Activated naive CD8-positive, alpha-beta T cell treated with anti-CD3 and anti-CD28 coated beads, Interleukin-2, amount 50 U/mL, for 24 hours (primary cell): ENCODE data around the gene RASD2.

ENCODE experiments used
- ATAC-seq: fragments of 150-1000 bp; cut with Tn5 transposase; one replicate; pipeline ENCODE4 v1.10.0; 2021
- DNase-seq: peaks from one replicate; pipeline ENCODE4 v3.0.0; 2021
- H3K27ac Mint-ChIP-seq: one replicate; pipeline ENCODE4 v1.8.0; 2021; ENCODE audit warnings: mild to moderate bottlenecking, mixed read lengths
- H3K27me3 Mint-ChIP-seq: one replicate; pipeline ENCODE4 v1.8.0; 2021; ENCODE audit warnings: mixed read lengths
- H3K36me3 Mint-ChIP-seq: one replicate; pipeline ENCODE4 v1.8.0; 2021; ENCODE audit warnings: low read depth, mixed read lengths
- H3K4me1 Mint-ChIP-seq: one replicate; pipeline ENCODE4 v1.8.0; 2021; ENCODE audit warnings: mixed read lengths
- H3K4me3 Mint-ChIP-seq: one replicate; pipeline ENCODE4 v1.8.0; 2021; ENCODE audit warnings: mild to moderate bottlenecking, moderate library complexity, mixed read lengths
- H3K9me3 Mint-ChIP-seq: one replicate; pipeline ENCODE4 v1.8.0; 2021; ENCODE audit warnings: mixed read lengths

RASD2 gene

GRCh38 chr22:35543702-35544101 lies 3.1 kb downstream of the RASD2 start:
- no peak for DNase-seq
- Mint-ChIP-seq H3K4me3 (no peak overlapping the region), H3K27me3 (peaks cover 31% of the 10 kb centered on the region), H3K36me3 (no peaks in the 10 kb centered on the region), H3K27ac (no peak overlapping the region), H3K9me3 (no peaks in the 10 kb centered on the region), H3K4me1 (peaks cover 11% of the 10 kb centered on the region)
- ATAC-seq: no peak

- peaks cover 29% of the 10 kb centered on the region for H3K27me3 Mint-ChIP-seq
- H3K27ac Mint-ChIP-seq: no peak overlapping the region
- no peak overlapping the region for H3K4me3 Mint-ChIP-seq
- peaks cover 11% of the 10 kb centered on the region for H3K4me1 Mint-ChIP-seq
- DNase-seq (no peak), ATAC-seq (no peak)
- no peaks in the 10 kb centered on the region for H3K36me3 Mint-ChIP-seq
- no peaks in the 10 kb centered on the region for H3K9me3 Mint-ChIP-seq
These were observed 3.6 kb downstream of the RASD2 start for GRCh38 chr22:35544189-35544588.

- no peaks in the 10 kb centered on the region for H3K9me3 Mint-ChIP-seq
- no peak overlapping the region for H3K27ac Mint-ChIP-seq
- peaks cover 8% of the 10 kb centered on the region for H3K4me1 Mint-ChIP-seq
- H3K27me3 Mint-ChIP-seq: peaks cover 30% of the 10 kb centered on the region
- no peaks in the 10 kb centered on the region for H3K36me3 Mint-ChIP-seq
- H3K4me3 Mint-ChIP-seq: no peak overlapping the region
- ATAC-seq (no peak), DNase-seq (no peak)
These were observed 4.2 kb downstream of the RASD2 start for GRCh38 chr22:35544827-35545226.

GRCh38 chr22:35546886-35547285 lies 6.3 kb downstream of the RASD2 start:
- Mint-ChIP-seq H3K27ac (no peak overlapping the region), H3K9me3 (no peaks in the 10 kb centered on the region), H3K36me3 (no peaks in the 10 kb centered on the region), H3K27me3 (peaks cover 24% of the 10 kb centered on the region), H3K4me1 (peaks cover 3% of the 10 kb centered on the region), H3K4me3 (no peak overlapping the region)
- ATAC-seq: no peak
- no peak for DNase-seq

- Mint-ChIP-seq H3K9me3 (no peaks in the 10 kb centered on the region), H3K27me3 (peaks cover 14% of the 10 kb centered on the region), H3K4me1 (peaks cover 10% of the 10 kb centered on the region), H3K36me3 (no peaks in the 10 kb centered on the region), H3K27ac (no peak overlapping the region), H3K4me3 (no peak overlapping the region)
- ATAC-seq (no peak), DNase-seq (no peak)
These were observed 7.5 kb downstream of the RASD2 start for GRCh38 chr22:35547987-35548721.

- no peak for ATAC-seq
- Mint-ChIP-seq H3K27me3 (peaks cover 9% of the 10 kb centered on the region), H3K36me3 (no peaks in the 10 kb centered on the region), H3K4me1 (peaks cover 12% of the 10 kb centered on the region), H3K27ac (no peak overlapping the region), H3K4me3 (no peak overlapping the region), H3K9me3 (no peaks in the 10 kb centered on the region)
- no peak for DNase-seq
These were observed 8.1 kb downstream of the RASD2 start for GRCh38 chr22:35548722-35549112.

- ATAC-seq: no peak
- Mint-ChIP-seq H3K4me1 (peaks cover 12% of the 10 kb centered on the region), H3K4me3 (no peak overlapping the region), H3K27ac (no peak overlapping the region), H3K9me3 (no peaks in the 10 kb centered on the region), H3K36me3 (no peaks in the 10 kb centered on the region), H3K27me3 (peaks cover 5% of the 10 kb centered on the region)
- DNase-seq: no peak
These were observed 8.7 kb downstream of the RASD2 start for GRCh38 chr22:35549328-35549727.

GRCh38 chr22:35551549-35552177 lies 11.0 kb downstream of the RASD2 start:
- ATAC-seq: no peak
- H3K4me1 Mint-ChIP-seq: peaks cover 12% of the 10 kb centered on the region
- no peaks in the 10 kb centered on the region for H3K9me3 Mint-ChIP-seq
- no peak overlapping the region for H3K27ac Mint-ChIP-seq
- H3K27me3 Mint-ChIP-seq: peaks cover 6% of the 10 kb centered on the region
- no peaks in the 10 kb centered on the region for H3K36me3 Mint-ChIP-seq
- no peak for DNase-seq
- no peak overlapping the region for H3K4me3 Mint-ChIP-seq

GRCh38 chr22:35552196-35552842 lies 11.7 kb downstream of the RASD2 start:
- H3K4me3 Mint-ChIP-seq: no peak overlapping the region
- peaks cover 12% of the 10 kb centered on the region for H3K4me1 Mint-ChIP-seq
- DNase-seq (peak; percentile 79), ATAC-seq (peak; percentile 84)
- no peaks in the 10 kb centered on the region for H3K36me3 Mint-ChIP-seq
- H3K27me3 Mint-ChIP-seq: peaks cover 6% of the 10 kb centered on the region
- H3K9me3 Mint-ChIP-seq: no peaks in the 10 kb centered on the region
- no peak overlapping the region for H3K27ac Mint-ChIP-seq

- H3K27me3 Mint-ChIP-seq: peaks cover 6% of the 10 kb centered on the region
- H3K4me1 Mint-ChIP-seq: peaks cover 12% of the 10 kb centered on the region
- no peak overlapping the region for H3K27ac Mint-ChIP-seq
- ATAC-seq: no peak
- no peaks in the 10 kb centered on the region for H3K9me3 Mint-ChIP-seq
- H3K36me3 Mint-ChIP-seq: no peaks in the 10 kb centered on the region
- DNase-seq: no peak
- H3K4me3 Mint-ChIP-seq: no peak overlapping the region
These were observed 12.2 kb downstream of the RASD2 start for GRCh38 chr22:35552846-35553245.

- H3K9me3 Mint-ChIP-seq: no peaks in the 10 kb centered on the region
- ATAC-seq (no peak), DNase-seq (no peak)
- H3K4me1 Mint-ChIP-seq: peaks cover 12% of the 10 kb centered on the region
- no peaks in the 10 kb centered on the region for H3K36me3 Mint-ChIP-seq
- H3K4me3 Mint-ChIP-seq: no peak overlapping the region
- no peak overlapping the region for H3K27ac Mint-ChIP-seq
- peaks cover 6% of the 10 kb centered on the region for H3K27me3 Mint-ChIP-seq
These were observed 12.7 kb downstream of the RASD2 start for GRCh38 chr22:35553341-35553740.

- Mint-ChIP-seq H3K27ac (no peak overlapping the region), H3K36me3 (no peaks in the 10 kb centered on the region), H3K4me1 (peaks cover 12% of the 10 kb centered on the region), H3K9me3 (no peaks in the 10 kb centered on the region), H3K4me3 (no peak overlapping the region), H3K27me3 (peaks cover 6% of the 10 kb centered on the region)
- DNase-seq (no peak), ATAC-seq (no peak)
These were observed 13.7 kb downstream of the RASD2 start for GRCh38 chr22:35554297-35554845.

GRCh38 chr22:35555483-35555890 lies 14.9 kb downstream of the RASD2 start:
- H3K27me3 Mint-ChIP-seq: peaks cover 10% of the 10 kb centered on the region
- no peaks in the 10 kb centered on the region for H3K36me3 Mint-ChIP-seq
- H3K27ac Mint-ChIP-seq: no peak overlapping the region
- DNase-seq (no peak), ATAC-seq (no peak)
- no peak overlapping the region for H3K4me3 Mint-ChIP-seq
- H3K9me3 Mint-ChIP-seq: no peaks in the 10 kb centered on the region
- H3K4me1 Mint-ChIP-seq: peaks cover 12% of the 10 kb centered on the region

- H3K27ac Mint-ChIP-seq: no peak overlapping the region
- no peak overlapping the region for H3K4me3 Mint-ChIP-seq
- no peaks in the 10 kb centered on the region for H3K36me3 Mint-ChIP-seq
- no peaks in the 10 kb centered on the region for H3K9me3 Mint-ChIP-seq
- DNase-seq (no peak), ATAC-seq (no peak)
- H3K4me1 Mint-ChIP-seq: peaks cover 12% of the 10 kb centered on the region
- peaks cover 13% of the 10 kb centered on the region for H3K27me3 Mint-ChIP-seq
These were observed 15.4 kb downstream of the RASD2 start for GRCh38 chr22:35555946-35556547.
